VCaP (cell line): ENCODE results near the gene LRRC32.

Experiments
- H3K27ac ChIP-seq: fragments of 450-650 bp; 2 replicates; pipeline ENCODE4 v1.5.1; 2017
- CTCF ChIP-seq: fragments of 450-650 bp; conservative IDR thresholded peaks from 2 replicates; pipeline ENCODE4 v1.5.1; 2017; ENCODE audit warnings: mild to moderate bottlenecking, moderate library complexity

LRRC32 gene

GRCh38 chr11:76704171-76704948 is 33.8 kb upstream of the LRRC32 start:
- no peak overlapping the region for H3K27ac ChIP-seq
- no peak for TF ChIP-seq CTCF

GRCh38 chr11:76703707-76704106 is 33.2 kb upstream of the LRRC32 start:
- TF ChIP-seq CTCF, result no peak
- H3K27ac ChIP-seq, result no peak overlapping the region

GRCh38 chr11:76702336-76703128 is 32.0 kb upstream of the LRRC32 start:
- no peak for TF ChIP-seq CTCF
- H3K27ac ChIP-seq, result no peak overlapping the region

GRCh38 chr11:76701294-76702040 is 30.9 kb upstream of the LRRC32 start:
- TF ChIP-seq CTCF, result no peak
- no peak overlapping the region for H3K27ac ChIP-seq

GRCh38 chr11:76700177-76701100 is 29.9 kb upstream of the LRRC32 start:
- H3K27ac ChIP-seq, result no peak overlapping the region
- no peak for TF ChIP-seq CTCF

GRCh38 chr11:76699451-76700091 is 29.0 kb upstream of the LRRC32 start:
- H3K27ac ChIP-seq, result no peak overlapping the region

More at GRCh38 chr11:76699451-76700091, 29.0 kb upstream of the LRRC32 start:
- no peak for TF ChIP-seq CTCF
